HL-60 (cell line): ENCODE data around the gene SESN2.

Experiments used
- GABPA ChIP-seq: IDR thresholded peaks from 2 replicates; pipeline ENCODE4 v1.6.1; 2012; ENCODE audit warnings: low read depth
- POLR2AphosphoS5 ChIP-seq: IDR thresholded peaks from 2 replicates; pipeline ENCODE4 v1.6.1; 2012; ENCODE audit warnings: low read depth
- TF ChIP-seq, protein P1 (sequence below): IDR thresholded peaks from one replicate; pipeline ENCODE4 v1.5.1; 2011; ENCODE audit warnings: low read length, control low read depth, inconsistent platforms; ENCODE audit not compliant: insufficient read depth
- TF ChIP-seq, protein P2 (sequence below): IDR thresholded peaks from 2 replicates; pipeline ENCODE4 v1.6.1; 2012; ENCODE audit warnings: low read depth; ENCODE audit not compliant: insufficient replicate concordance

DNA sequence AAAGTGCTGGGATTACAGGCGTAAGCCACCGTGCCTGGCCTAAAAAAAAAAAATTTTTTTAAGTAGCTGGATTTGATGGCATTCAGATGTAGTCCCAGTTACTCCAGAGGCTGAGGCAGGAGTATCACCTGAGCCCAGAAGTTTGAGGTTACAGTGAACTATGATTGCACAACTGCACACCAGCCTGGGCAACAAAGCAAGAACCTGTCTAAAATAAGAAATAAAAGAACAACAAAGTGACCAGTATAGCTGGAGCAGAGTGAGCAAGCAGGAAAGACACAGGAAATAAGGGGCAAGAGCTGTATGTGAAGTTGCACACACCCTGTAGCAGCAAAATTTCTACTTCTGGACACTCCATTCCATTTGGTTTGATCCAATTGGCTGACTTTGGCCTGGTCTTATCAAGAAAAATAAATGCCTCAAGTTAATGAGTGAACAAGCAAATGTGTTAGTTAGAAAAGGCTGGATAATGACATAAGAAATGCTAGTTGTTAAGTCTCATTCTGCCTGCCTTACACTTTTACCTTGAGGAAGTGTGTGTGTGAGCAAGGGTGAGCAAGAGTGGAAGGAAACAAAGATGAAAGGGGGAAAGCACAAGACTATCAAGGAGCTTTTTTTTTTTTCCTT is 15.5 kb upstream of the SESN2 start:
- TF ChIP-seq GABPA (no peak), POLR2AphosphoS5 (no peak)
- TF ChIP-seq, protein P1, sequence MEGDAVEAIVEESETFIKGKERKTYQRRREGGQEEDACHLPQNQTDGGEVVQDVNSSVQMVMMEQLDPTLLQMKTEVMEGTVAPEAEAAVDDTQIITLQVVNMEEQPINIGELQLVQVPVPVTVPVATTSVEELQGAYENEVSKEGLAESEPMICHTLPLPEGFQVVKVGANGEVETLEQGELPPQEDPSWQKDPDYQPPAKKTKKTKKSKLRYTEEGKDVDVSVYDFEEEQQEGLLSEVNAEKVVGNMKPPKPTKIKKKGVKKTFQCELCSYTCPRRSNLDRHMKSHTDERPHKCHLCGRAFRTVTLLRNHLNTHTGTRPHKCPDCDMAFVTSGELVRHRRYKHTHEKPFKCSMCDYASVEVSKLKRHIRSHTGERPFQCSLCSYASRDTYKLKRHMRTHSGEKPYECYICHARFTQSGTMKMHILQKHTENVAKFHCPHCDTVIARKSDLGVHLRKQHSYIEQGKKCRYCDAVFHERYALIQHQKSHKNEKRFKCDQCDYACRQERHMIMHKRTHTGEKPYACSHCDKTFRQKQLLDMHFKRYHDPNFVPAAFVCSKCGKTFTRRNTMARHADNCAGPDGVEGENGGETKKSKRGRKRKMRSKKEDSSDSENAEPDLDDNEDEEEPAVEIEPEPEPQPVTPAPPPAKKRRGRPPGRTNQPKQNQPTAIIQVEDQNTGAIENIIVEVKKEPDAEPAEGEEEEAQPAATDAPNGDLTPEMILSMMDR = no peak
- TF ChIP-seq, protein P2, sequence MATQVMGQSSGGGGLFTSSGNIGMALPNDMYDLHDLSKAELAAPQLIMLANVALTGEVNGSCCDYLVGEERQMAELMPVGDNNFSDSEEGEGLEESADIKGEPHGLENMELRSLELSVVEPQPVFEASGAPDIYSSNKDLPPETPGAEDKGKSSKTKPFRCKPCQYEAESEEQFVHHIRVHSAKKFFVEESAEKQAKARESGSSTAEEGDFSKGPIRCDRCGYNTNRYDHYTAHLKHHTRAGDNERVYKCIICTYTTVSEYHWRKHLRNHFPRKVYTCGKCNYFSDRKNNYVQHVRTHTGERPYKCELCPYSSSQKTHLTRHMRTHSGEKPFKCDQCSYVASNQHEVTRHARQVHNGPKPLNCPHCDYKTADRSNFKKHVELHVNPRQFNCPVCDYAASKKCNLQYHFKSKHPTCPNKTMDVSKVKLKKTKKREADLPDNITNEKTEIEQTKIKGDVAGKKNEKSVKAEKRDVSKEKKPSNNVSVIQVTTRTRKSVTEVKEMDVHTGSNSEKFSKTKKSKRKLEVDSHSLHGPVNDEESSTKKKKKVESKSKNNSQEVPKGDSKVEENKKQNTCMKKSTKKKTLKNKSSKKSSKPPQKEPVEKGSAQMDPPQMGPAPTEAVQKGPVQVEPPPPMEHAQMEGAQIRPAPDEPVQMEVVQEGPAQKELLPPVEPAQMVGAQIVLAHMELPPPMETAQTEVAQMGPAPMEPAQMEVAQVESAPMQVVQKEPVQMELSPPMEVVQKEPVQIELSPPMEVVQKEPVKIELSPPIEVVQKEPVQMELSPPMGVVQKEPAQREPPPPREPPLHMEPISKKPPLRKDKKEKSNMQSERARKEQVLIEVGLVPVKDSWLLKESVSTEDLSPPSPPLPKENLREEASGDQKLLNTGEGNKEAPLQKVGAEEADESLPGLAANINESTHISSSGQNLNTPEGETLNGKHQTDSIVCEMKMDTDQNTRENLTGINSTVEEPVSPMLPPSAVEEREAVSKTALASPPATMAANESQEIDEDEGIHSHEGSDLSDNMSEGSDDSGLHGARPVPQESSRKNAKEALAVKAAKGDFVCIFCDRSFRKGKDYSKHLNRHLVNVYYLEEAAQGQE = no peak
